ENCODE results near the gene DNAJC1. TPM values are rescaled to one million over a fixed set of nuclear protein-coding genes. Genes with fewer than 3 reads are reported as not detected.
"Not testable (repeated sequence)": the region's sequence is repeated elsewhere in the genome, so short reads cannot be mapped to it uniquely, and the experiment has no call there.

Gene DNAJC1
- total RNA-seq, 2 donors from 2014 or later, result 16.1 to 20.8 TPM

- ATAC-seq, result no peak
- no peak for DNase-seq
- intact Hi-C loops (cut with DNase I), result no loop called here
These were observed 130.3 kb downstream of the DNAJC1 start for GRCh38 chr10:21873198-21873597.

GRCh38 chr10:21872771-21873170, 130.8 kb downstream of the DNAJC1 start:
- ATAC-seq; intact Hi-C loops (cut with DNase I): not testable (repeated sequence)

GRCh38 chr10:21870849-21871248, 132.7 kb downstream of the DNAJC1 start:
- ATAC-seq, result no peak
- no peak for DNase-seq
- intact Hi-C loops (cut with DNase I), result no loop called here

More at GRCh38 chr10:21872771-21873170, 130.8 kb downstream of the DNAJC1 start:
- DNase-seq, result not testable (repeated sequence)

GRCh38 chr10:21869087-21869486, 134.4 kb downstream of the DNAJC1 start:
- intact Hi-C loops (cut with DNase I); DNase-seq; ATAC-seq: not testable (repeated sequence)

- ATAC-seq, result no peak
These were observed 142.8 kb downstream of the DNAJC1 start for GRCh38 chr10:21860718-21861117.

GRCh38 chr10:21858455-21858854, 145.1 kb downstream of the DNAJC1 start:
- DNase-seq (no peak), ATAC-seq (no peak)
- intact Hi-C loops (cut with DNase I), result no loop called here

More at GRCh38 chr10:21860718-21861117, 142.8 kb downstream of the DNAJC1 start:
- no peak for DNase-seq
- intact Hi-C loops (cut with DNase I), result no loop called here

- no peak for ATAC-seq
- intact Hi-C loops (cut with DNase I), result no loop called here
These were observed 153.9 kb downstream of the DNAJC1 start for GRCh38 chr10:21849607-21850006.

GRCh38 chr10:21843645-21844044, 159.9 kb downstream of the DNAJC1 start:
- DNase-seq, result no peak
- ATAC-seq, result no peak
- intact Hi-C loops (cut with DNase I), result no loop called here

More at GRCh38 chr10:21849607-21850006, 153.9 kb downstream of the DNAJC1 start:
- no peak for DNase-seq

- ATAC-seq, result not testable (repeated sequence)
These were observed 162.3 kb downstream of the DNAJC1 start for GRCh38 chr10:21841273-21841672.

GRCh38 chr10:21837487-21837886, 166.0 kb downstream of the DNAJC1 start:
- ATAC-seq; DNase-seq; intact Hi-C loops (cut with DNase I): not testable (repeated sequence)

More at GRCh38 chr10:21841273-21841672, 162.3 kb downstream of the DNAJC1 start:
- intact Hi-C loops (cut with DNase I); DNase-seq: not testable (repeated sequence)

GRCh38 chr10:21834574-21834973, 169.0 kb downstream of the DNAJC1 start:
- DNase-seq; intact Hi-C loops (cut with DNase I); ATAC-seq: not testable (repeated sequence)

GRCh38 chr10:21832821-21833130, 170.8 kb downstream of the DNAJC1 start:
- ATAC-seq (peak in 1 of 2 donors; percentile 54), DNase-seq (no peak)
- intact Hi-C loops (cut with DNase I), result no loop called here

GRCh38 chr10:21831986-21832820, 171.3 kb downstream of the DNAJC1 start:
- intact Hi-C loops (cut with DNase I), result no loop called here
- DNase-seq (no peak), ATAC-seq (peak in 1 of 2 donors; percentile 17)

GRCh38 chr10:21830037-21830436, 173.5 kb downstream of the DNAJC1 start:
- DNase-seq (no peak), ATAC-seq (no peak)
- intact Hi-C loops (cut with DNase I), result no loop called here

- intact Hi-C loops (cut with DNase I), result no loop called here
- no peak for ATAC-seq
These were observed 176.2 kb downstream of the DNAJC1 start for GRCh38 chr10:21827308-21827707.

GRCh38 chr10:21826725-21827124, 176.8 kb downstream of the DNAJC1 start:
- intact Hi-C loops (cut with DNase I), result no loop called here
- DNase-seq (no peak), ATAC-seq (no peak)

More at GRCh38 chr10:21827308-21827707, 176.2 kb downstream of the DNAJC1 start:
- DNase-seq, result no peak

GRCh38 chr10:21825345-21825744, 178.2 kb downstream of the DNAJC1 start:
- no peak for ATAC-seq

GRCh38 chr10:21824409-21824808, 179.1 kb downstream of the DNAJC1 start:
- intact Hi-C loops (cut with DNase I), result no loop called here
- DNase-seq (no peak), ATAC-seq (no peak)

More at GRCh38 chr10:21825345-21825744, 178.2 kb downstream of the DNAJC1 start:
- intact Hi-C loops (cut with DNase I), result no loop called here
- no peak for DNase-seq

GRCh38 chr10:21823617-21824016, 179.9 kb downstream of the DNAJC1 start:
- ATAC-seq (no peak), DNase-seq (no peak)
- intact Hi-C loops (cut with DNase I), result no loop called here

- ATAC-seq; DNase-seq; intact Hi-C loops (cut with DNase I): not testable (repeated sequence)
These were observed 181.3 kb downstream of the DNAJC1 start for GRCh38 chr10:21822273-21822672.

- intact Hi-C loops (cut with DNase I), result no loop called here
- ATAC-seq (no peak), DNase-seq (no peak)
These were observed 182.6 kb downstream of the DNAJC1 start for GRCh38 chr10:21820952-21821351.
